GM18873 (cell line): ENCODE data around the gene PCBD2.
"Not testable (repeated sequence)": the region's sequence is repeated elsewhere in the genome, so short reads cannot be mapped to it uniquely, and the experiment has no call there.

Source experiments
- ATAC-seq: cut with Tn5 transposase; IDR thresholded peaks from one replicate; pipeline ENCODE4 v1.9.1; 2021; ENCODE audit warnings: mild to moderate bottlenecking, moderate library complexity, moderate number of reproducible peaks; ENCODE audit not compliant: unreplicated experiment, low FRiP score

Gene PCBD2

GRCh38 chr5:134905246-134905996 is 490 bp downstream of the PCBD2 start:
- peak; percentile 27 for ATAC-seq

GRCh38 chr5:134906811-134907210 is 1.9 kb downstream of the PCBD2 start:
- no peak for ATAC-seq

GRCh38 chr5:134910752-134911151 is 5.8 kb downstream of the PCBD2 start:
- not testable (repeated sequence) for ATAC-seq

- no peak for ATAC-seq
Observed at GRCh38 chr5:134911285-134912206, 6.6 kb downstream of the PCBD2 start.

GRCh38 chr5:134913254-134913653 is 8.3 kb downstream of the PCBD2 start:
- ATAC-seq: no peak

GRCh38 chr5:134913795-134914194 is 8.9 kb downstream of the PCBD2 start:
- ATAC-seq: no peak

GRCh38 chr5:134917070-134917815 is 12.3 kb downstream of the PCBD2 start:
- no peak for ATAC-seq

- no peak for ATAC-seq
Observed at GRCh38 chr5:134918861-134919260, 13.9 kb downstream of the PCBD2 start.

- ATAC-seq: no peak
Observed at GRCh38 chr5:134920848-134921575, 16.1 kb downstream of the PCBD2 start.

- ATAC-seq: no peak
Observed at GRCh38 chr5:134932508-134932907, 27.6 kb downstream of the PCBD2 start.

GRCh38 chr5:134934202-134934601 is 29.3 kb downstream of the PCBD2 start:
- ATAC-seq: no peak

- no peak for ATAC-seq
Observed at GRCh38 chr5:134935711-134936602, 31.0 kb downstream of the PCBD2 start.

- ATAC-seq: no peak
Observed at GRCh38 chr5:134937526-134937925, 32.6 kb downstream of the PCBD2 start.

GRCh38 chr5:134938030-134938429 is 33.1 kb downstream of the PCBD2 start:
- no peak for ATAC-seq

- ATAC-seq: no peak
Observed at GRCh38 chr5:134939500-134939899, 34.6 kb downstream of the PCBD2 start.

- no peak for ATAC-seq
Observed at GRCh38 chr5:134943547-134943946, 38.6 kb downstream of the PCBD2 start.

GRCh38 chr5:134944630-134945029 is 39.7 kb downstream of the PCBD2 start:
- ATAC-seq: no peak

- no peak for ATAC-seq
Observed at GRCh38 chr5:134945041-134945440, 40.1 kb downstream of the PCBD2 start.

- ATAC-seq: no peak
Observed at GRCh38 chr5:134948911-134949310, 44.0 kb downstream of the PCBD2 start.
